ENCODE data around the gene DNAH17. TPM values are rescaled to one million over a fixed set of nuclear protein-coding genes. Genes with fewer than 3 reads are reported as not detected.

The DNAH17 gene
- total and polyA plus RNA-seq, 2 donors (not counting 3 experiments of a cell fraction or from before 2014, with no cell fraction given), result not detected

GRCh38 chr17:78598013-78598471, 20.8 kb upstream of the DNAH17 start:
- Histone ChIP-seq H2AFZ (ENCODE audit: low read depth, low read length) (no peak overlapping the region), H3K9me3 (replicated peaks; ENCODE audit: control insufficient read depth, insufficient read depth, low read length) (no peaks in the 10 kb centered on the region), H3K27ac (ENCODE audit: insufficient read depth, low read depth, low read length) (no peak overlapping the region), H3K4me1 (ENCODE audit: control insufficient read depth, extremely low read depth, insufficient read depth, low read length) (peaks cover 3% of the 10 kb centered on the region), H3K36me3 (ENCODE audit: control insufficient read depth in 2 of 2, extremely low read depth in 1 of 2, insufficient read depth in 2 of 2, low read length in 2 of 2) (no peaks in the 10 kb centered on the region), H3K79me2 (ENCODE audit: control insufficient read depth, insufficient read depth, low read length) (no peaks in the 10 kb centered on the region), H4K20me1 (replicated peaks; ENCODE audit: control insufficient read depth, extremely low read depth, insufficient read depth, low read length) (no peaks in the 10 kb centered on the region), H3K9ac (replicated peaks; ENCODE audit: extremely low read depth, insufficient read depth, low read length) (no peak overlapping the region), H3K4me2 (ENCODE audit: insufficient read depth, low read length) (no peak overlapping the region), H3K27me3 (ENCODE audit: control insufficient read depth in 2 of 2, insufficient read depth in 2 of 2, low read length in 2 of 2) (no peaks in the 10 kb centered on the region), H3K4me3 (replicated peaks in 1 of 3; ENCODE audit: insufficient read depth in 1 of 3, low read depth in 1 of 3, low read length in 3 of 3) (no peak overlapping the region), H3K9me1 (replicated peaks; ENCODE audit: control insufficient read depth, extremely low read depth, insufficient read depth, low read length) (no peaks in the 10 kb centered on the region)
- no TSS peak for BruUV-seq (replicated peaks)
- FAIRE-seq (no peak), DNase-seq (ENCODE audit: low read depth, low spot score) (no peak)
- dilution Hi-C loops (cut with MboI; ENCODE audit: extremely low pct_ligation_motif_present, low sequenced_read_pairs), result no loop called here
- TF ChIP-seq GATA2 (IDR thresholded peaks at IDR 0.05; ENCODE audit: insufficient read depth, insufficient read length, low read depth, low read length), result no peak
- ChIA-PET CTCF (interaction anchor here (0.6 to 1.4 kb wide), 4 partner anchors 30 to 752 kb away, joined by 3 to 5 read pairs (median 3); no protein-coding TSS in a partner anchor), POLR2A (interaction anchor here (0.6 to 0.7 kb wide), 2 partner anchors 10 to 55 kb away, joined by 3 to 7 read pairs; no protein-coding TSS in a partner anchor)
- intact Hi-C loops (cut with micrococcal nuclease), result no loop called here

- dilution Hi-C loops (cut with MboI; ENCODE audit: extremely low pct_ligation_motif_present, low sequenced_read_pairs) (no loop called here), intact Hi-C loops (cut with micrococcal nuclease) (no loop called here)
- Histone ChIP-seq H3K4me1 (ENCODE audit: control insufficient read depth, extremely low read depth, insufficient read depth, low read length) (peaks cover 11% of the 10 kb centered on the region), H3K9me3 (replicated peaks; ENCODE audit: control insufficient read depth, insufficient read depth, low read length) (no peaks in the 10 kb centered on the region), H3K4me2 (ENCODE audit: insufficient read depth, low read length) (no peak overlapping the region), H4K20me1 (replicated peaks; ENCODE audit: control insufficient read depth, extremely low read depth, insufficient read depth, low read length) (no peaks in the 10 kb centered on the region), H3K79me2 (ENCODE audit: control insufficient read depth, insufficient read depth, low read length) (no peaks in the 10 kb centered on the region), H3K36me3 (ENCODE audit: control insufficient read depth in 2 of 2, extremely low read depth in 1 of 2, insufficient read depth in 2 of 2, low read length in 2 of 2) (no peaks in the 10 kb centered on the region), H2AFZ (ENCODE audit: low read depth, low read length) (no peak overlapping the region), H3K27me3 (ENCODE audit: control insufficient read depth in 2 of 2, insufficient read depth in 2 of 2, low read length in 2 of 2) (no peaks in the 10 kb centered on the region), H3K4me3 (replicated peaks in 1 of 3; ENCODE audit: insufficient read depth in 1 of 3, low read depth in 1 of 3, low read length in 3 of 3) (no peak overlapping the region), H3K27ac (ENCODE audit: insufficient read depth, low read depth, low read length) (no peak overlapping the region), H3K9me1 (replicated peaks; ENCODE audit: control insufficient read depth, extremely low read depth, insufficient read depth, low read length) (no peaks in the 10 kb centered on the region), H3K9ac (replicated peaks; ENCODE audit: extremely low read depth, insufficient read depth, low read length) (no peak overlapping the region)
- TF ChIP-seq EZH2 (IDR thresholded peaks at IDR 0.05; ENCODE audit: borderline replicate concordance, low read depth, low read length, severe bottlenecking) (no peak), MYC (IDR thresholded peaks at IDR 0.05; ENCODE audit: low read depth, low read length) (no peak), CTCF (IDR thresholded peaks at IDR 0.05; ENCODE audit: extremely low read depth in 1 of 2, insufficient read depth in 1 of 2, low read depth in 1 of 2, low read length in 2 of 2) (no peak), POLR2A (IDR thresholded peaks at IDR 0.05; ENCODE audit: low read depth, low read length) (no peak), JUN (IDR thresholded peaks at IDR 0.05; ENCODE audit: borderline replicate concordance, insufficient read depth, insufficient read length, low read depth) (no peak), POLR2AphosphoS5 (IDR thresholded peaks at IDR 0.05; ENCODE audit: insufficient read depth, low read depth, low read length) (no peak), GATA2 (IDR thresholded peaks at IDR 0.05; ENCODE audit: insufficient read depth, insufficient read length, low read depth, low read length) (no peak), FOS (IDR thresholded peaks at IDR 0.05; ENCODE audit: borderline replicate concordance, insufficient read depth, low read length) (no peak), MAX (IDR thresholded peaks at IDR 0.05; ENCODE audit: insufficient read depth, insufficient read length) (no peak)
- ChIA-PET POLR2A (no interaction called here), CTCF (interaction anchor here (1.1 to 1.4 kb wide), 3 partner anchors 8 to 100 kb away, joined by 3 read pairs; no protein-coding TSS in a partner anchor)
- BruUV-seq (replicated peaks), result no TSS peak
- DNase-seq (ENCODE audit: low read depth, low spot score) (no peak), FAIRE-seq (no peak)
Observed at GRCh38 chr17:78596871-78597764, 19.9 kb upstream of the DNAH17 start.

Measured in endothelial cell of umbilical vein (primary cell).